ENCODE measurements around the gene SSR4.
A peak's percentile ranks its signal among the peaks of the same experiment; 100 is the strongest.

SSR4 gene

DNA sequence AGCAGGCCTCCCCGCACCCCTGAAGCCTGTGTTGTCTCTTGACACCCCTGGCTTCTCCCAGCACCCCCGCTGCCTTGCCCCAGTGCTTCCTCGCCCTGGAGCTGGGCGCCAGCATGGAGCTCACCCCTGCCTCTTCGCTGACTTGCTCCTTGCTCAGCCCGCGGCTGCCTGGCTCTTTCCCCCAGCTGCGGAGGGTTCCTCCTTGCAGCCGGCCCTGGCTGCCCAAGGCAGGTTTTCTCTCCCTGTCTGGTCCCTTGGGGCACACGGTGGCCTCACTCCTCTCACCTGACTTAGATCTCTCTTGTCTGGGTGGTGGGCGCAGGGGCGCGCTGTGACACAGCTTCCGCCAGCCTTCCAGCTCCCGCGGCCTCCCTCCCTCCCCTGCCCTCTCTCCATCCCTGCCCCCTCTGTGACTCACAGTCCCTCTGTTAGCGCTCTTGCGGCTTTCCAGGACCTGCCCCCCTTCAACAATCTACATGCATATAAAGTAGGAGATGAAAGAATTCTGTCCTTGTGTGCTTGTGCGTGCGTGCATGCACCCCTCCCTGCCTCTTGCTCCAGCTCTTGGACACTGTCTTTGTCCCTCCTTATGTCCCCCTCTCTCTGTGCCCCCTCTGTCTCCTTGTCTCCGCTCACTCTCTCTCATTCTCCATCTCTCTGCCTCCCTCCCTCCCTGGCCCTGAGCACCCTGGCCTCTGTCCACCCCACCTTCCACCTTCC, 28.2 kb upstream of the SSR4 start:
- Mint-ChIP-seq H3K9me3 (ENCODE audit: low read depth) (no peaks in the 10 kb centered on the region), H3K4me1 (ENCODE audit: low read depth) (peaks cover 14% of the 10 kb centered on the region), H3K27ac (peak overlapping the region; percentile 78), H3K36me3 (no peaks in the 10 kb centered on the region), H3K4me3 (peak overlapping the region; percentile 73), H3K27me3 (no peaks in the 10 kb centered on the region)

DNA sequence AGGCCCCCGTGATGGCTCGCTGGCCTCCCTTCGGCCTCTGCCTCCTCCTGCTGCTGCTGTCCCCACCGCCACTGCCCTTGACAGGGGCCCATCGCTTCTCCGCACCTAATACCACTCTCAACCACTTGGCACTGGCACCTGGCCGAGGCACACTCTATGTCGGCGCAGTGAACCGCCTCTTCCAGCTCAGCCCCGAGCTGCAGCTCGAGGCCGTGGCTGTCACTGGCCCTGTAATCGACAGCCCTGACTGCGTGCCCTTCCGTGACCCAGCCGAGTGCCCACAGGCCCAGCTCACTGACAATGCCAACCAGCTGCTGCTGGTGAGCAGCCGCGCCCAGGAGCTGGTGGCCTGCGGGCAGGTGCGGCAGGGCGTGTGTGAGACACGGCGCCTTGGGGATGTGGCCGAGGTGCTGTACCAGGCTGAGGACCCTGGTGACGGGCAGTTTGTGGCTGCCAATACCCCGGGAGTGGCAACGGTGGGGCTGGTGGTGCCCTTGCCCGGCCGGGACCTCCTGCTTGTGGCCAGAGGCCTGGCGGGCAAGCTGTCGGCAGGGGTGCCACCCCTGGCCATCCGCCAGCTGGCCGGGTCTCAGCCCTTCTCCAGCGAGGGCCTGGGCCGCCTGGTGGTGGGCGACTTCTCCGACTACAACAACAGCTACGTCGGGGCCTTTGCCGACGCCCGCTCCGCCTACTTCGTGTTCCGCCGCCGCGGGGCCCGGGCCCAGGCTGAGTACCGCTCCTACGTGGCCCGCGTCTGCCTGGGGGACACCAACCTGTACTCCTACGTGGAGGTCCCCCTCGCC, 27.4 kb upstream of the SSR4 start:
- Mint-ChIP-seq H3K27ac (no peak overlapping the region), H3K36me3 (no peaks in the 10 kb centered on the region), H3K4me3 (peak overlapping the region; percentile 73), H3K4me1 (ENCODE audit: low read depth) (peaks cover 14% of the 10 kb centered on the region), H3K27me3 (no peaks in the 10 kb centered on the region), H3K9me3 (ENCODE audit: low read depth) (no peaks in the 10 kb centered on the region)

DNA sequence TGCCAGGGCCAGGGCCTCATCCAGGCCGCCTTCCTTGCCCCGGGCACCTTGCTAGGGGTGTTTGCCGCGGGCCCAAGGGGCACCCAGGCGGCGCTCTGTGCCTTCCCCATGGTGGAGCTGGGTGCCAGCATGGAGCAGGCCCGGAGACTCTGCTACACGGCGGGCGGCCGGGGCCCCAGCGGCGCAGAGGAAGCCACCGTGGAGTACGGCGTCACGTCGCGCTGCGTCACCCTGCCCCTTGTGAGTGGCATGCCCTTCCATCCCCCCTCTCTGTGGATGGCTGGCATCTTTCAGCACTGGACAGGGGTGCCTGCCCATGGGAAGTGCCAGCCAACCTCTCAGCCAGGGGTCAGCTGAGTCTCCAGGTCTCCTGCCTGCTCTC, 26.8 kb upstream of the SSR4 start:
- no peak overlapping the region for H3K27ac Mint-ChIP-seq
- H3K4me3 Mint-ChIP-seq: no peak overlapping the region
- no peaks in the 10 kb centered on the region for H3K27me3 Mint-ChIP-seq
- no peaks in the 10 kb centered on the region for H3K9me3 Mint-ChIP-seq (ENCODE audit: low read depth)
- H3K4me1 Mint-ChIP-seq (ENCODE audit: low read depth): peaks cover 14% of the 10 kb centered on the region
- H3K36me3 Mint-ChIP-seq: no peaks in the 10 kb centered on the region

DNA sequence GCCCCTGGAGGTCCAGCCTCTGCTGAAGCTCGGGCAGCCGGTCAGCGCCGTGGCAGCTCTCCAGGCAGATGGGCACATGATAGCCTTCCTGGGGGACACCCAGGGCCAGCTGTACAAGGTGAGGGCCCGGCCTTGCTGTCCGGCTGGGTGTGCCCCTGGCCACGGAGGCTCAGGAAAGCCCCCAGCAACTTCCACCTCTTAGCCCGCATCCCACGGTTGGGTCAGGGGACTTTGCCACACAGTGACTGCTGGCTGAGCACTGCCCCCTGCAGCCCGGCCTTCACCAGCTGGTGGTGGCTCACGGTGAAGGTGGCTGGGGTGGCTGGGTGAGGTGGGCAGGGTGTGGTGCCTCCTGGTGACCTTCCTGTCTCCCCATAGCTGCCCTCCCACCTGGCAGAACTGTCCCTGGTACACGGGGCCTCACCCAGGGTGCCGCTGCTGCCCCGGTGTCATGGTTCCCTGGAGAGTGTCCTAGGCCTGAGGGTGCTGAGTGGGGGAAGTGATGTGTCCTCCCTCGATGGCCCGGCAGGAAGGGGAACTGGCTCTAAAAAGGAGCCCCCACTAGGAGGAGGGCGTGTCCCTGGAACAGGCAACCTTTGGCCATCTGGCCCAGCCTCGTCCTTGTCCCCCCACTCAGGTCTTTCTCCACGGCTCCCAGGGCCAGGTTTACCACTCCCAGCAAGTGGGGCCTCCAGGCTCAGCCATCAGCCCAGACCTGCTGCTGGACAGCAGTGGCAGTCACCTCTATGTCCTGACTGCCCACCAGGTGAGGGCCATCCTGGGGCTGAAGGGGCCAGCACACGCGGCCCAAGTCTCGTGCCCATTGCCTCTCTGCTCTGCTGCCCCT, 25.9 kb upstream of the SSR4 start:
- Mint-ChIP-seq H3K9me3 (ENCODE audit: low read depth) (no peaks in the 10 kb centered on the region), H3K27ac (no peak overlapping the region), H3K27me3 (no peaks in the 10 kb centered on the region), H3K4me3 (peak overlapping the region; percentile 61), H3K36me3 (no peaks in the 10 kb centered on the region), H3K4me1 (ENCODE audit: low read depth) (peaks cover 14% of the 10 kb centered on the region)

DNA sequence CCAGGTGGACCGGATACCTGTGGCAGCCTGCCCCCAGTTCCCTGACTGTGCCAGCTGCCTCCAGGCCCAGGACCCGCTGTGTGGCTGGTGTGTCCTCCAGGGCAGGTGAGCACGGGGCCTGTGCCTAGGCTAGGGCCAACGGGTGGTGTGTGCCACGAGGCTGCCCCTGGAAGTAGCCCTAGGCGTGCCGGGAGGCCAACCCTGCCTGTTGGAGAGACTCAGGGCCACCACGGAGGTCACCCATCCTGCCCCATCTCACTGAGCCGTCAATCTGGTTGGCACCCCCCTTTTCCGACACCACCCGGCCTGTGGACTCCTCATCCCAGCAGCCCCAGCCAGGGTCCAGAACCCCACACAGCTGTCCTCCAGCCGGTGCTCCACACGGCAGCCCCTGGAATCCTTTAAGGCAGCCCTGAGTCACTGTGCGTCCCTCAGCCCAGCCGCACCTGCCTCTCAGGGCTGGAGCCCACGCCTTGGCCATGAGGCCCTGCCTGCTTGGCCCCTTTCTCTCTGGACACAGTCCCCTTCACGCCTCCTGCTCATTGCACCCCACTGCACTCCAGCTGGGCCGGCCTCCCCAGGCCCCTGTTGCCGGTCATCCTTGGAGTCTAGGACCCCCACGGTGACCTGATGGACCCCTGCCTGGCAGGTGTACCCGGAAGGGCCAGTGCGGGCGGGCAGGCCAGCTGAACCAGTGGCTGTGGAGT, 25.2 kb upstream of the SSR4 start:
- Mint-ChIP-seq H3K4me3 (no peak overlapping the region), H3K27me3 (no peaks in the 10 kb centered on the region), H3K36me3 (no peaks in the 10 kb centered on the region), H3K9me3 (ENCODE audit: low read depth) (no peaks in the 10 kb centered on the region), H3K27ac (no peak overlapping the region), H3K4me1 (ENCODE audit: low read depth) (peaks cover 11% of the 10 kb centered on the region)

DNA sequence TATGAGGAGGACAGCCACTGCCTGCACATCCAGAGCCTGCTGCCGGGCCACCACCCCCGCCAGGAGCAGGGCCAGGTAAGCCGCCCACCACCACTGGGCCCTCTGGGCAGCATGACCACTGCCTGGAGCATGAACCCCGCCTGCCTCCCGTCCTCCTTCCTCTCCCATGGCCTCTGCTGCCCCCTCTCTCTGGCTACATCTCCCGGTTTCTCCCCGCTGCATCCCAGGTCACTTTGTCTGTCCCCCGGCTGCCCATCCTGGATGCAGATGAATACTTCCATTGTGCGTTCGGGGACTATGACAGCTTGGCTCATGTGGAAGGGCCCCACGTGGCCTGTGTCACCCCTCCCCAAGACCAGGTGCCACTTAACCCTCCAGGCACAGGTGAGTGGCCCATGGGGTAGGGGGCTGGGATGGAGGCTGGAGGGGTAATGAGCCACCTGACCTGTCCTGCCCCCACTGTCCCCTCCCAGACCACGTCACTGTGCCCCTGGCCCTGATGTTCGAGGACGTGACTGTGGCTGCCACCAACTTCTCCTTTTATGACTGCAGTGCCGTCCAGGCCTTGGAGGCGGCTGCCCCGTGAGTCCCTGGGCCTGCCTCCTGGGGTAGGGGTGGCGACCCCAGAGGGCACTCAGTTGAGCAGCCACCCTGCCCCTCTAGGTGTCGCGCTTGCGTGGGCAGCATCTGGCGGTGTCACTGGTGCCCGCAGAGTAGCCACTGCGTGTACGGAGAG, 24.4 kb upstream of the SSR4 start:
- H3K4me3 Mint-ChIP-seq: no peak overlapping the region
- no peaks in the 10 kb centered on the region for H3K36me3 Mint-ChIP-seq
- H3K27me3 Mint-ChIP-seq: no peaks in the 10 kb centered on the region
- no peak overlapping the region for H3K27ac Mint-ChIP-seq
- H3K9me3 Mint-ChIP-seq (ENCODE audit: low read depth): no peaks in the 10 kb centered on the region
- peaks cover 11% of the 10 kb centered on the region for H3K4me1 Mint-ChIP-seq (ENCODE audit: low read depth)

DNA sequence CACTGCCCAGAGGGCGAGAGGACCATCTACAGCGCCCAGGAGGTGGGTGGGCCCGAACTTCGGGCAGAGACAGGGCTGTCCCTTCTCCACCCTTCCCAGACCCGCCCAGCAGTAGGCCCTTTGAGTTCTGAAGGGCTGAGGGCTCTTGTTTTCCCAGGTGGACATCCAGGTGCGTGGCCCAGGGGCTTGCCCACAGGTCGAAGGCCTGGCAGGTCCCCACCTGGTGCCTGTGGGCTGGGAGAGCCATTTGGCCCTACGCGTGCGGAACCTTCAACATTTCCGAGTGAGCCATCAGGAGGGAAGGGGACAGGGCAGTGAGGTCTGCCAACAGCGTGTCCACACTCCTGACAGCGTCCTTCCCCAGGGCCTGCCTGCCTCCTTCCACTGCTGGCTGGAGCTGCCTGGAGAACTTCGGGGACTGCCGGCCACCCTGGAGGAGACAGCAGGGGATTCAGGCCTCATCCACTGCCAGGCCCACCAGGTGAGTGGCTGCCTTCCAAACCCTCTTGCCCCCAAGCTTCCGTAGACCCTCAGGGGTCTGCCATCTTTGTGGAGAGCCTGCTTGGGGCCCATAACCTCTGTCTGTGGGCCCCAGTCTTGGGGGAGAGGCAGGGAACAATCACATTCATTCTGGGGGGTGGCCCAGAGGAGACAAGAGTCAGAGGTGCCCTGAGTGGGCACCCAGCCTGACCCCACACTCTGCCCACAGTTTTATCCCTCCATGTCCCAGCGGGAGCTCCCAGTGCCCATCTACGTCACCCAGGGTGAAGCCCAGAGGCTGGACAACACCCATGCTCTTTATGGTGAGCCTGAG, 23.7 kb upstream of the SSR4 start:
- H3K36me3 Mint-ChIP-seq: no peaks in the 10 kb centered on the region
- no peak overlapping the region for H3K4me3 Mint-ChIP-seq
- H3K27ac Mint-ChIP-seq: no peak overlapping the region
- peaks cover 11% of the 10 kb centered on the region for H3K4me1 Mint-ChIP-seq (ENCODE audit: low read depth)
- no peaks in the 10 kb centered on the region for H3K27me3 Mint-ChIP-seq
- H3K9me3 Mint-ChIP-seq (ENCODE audit: low read depth): no peaks in the 10 kb centered on the region

DNA sequence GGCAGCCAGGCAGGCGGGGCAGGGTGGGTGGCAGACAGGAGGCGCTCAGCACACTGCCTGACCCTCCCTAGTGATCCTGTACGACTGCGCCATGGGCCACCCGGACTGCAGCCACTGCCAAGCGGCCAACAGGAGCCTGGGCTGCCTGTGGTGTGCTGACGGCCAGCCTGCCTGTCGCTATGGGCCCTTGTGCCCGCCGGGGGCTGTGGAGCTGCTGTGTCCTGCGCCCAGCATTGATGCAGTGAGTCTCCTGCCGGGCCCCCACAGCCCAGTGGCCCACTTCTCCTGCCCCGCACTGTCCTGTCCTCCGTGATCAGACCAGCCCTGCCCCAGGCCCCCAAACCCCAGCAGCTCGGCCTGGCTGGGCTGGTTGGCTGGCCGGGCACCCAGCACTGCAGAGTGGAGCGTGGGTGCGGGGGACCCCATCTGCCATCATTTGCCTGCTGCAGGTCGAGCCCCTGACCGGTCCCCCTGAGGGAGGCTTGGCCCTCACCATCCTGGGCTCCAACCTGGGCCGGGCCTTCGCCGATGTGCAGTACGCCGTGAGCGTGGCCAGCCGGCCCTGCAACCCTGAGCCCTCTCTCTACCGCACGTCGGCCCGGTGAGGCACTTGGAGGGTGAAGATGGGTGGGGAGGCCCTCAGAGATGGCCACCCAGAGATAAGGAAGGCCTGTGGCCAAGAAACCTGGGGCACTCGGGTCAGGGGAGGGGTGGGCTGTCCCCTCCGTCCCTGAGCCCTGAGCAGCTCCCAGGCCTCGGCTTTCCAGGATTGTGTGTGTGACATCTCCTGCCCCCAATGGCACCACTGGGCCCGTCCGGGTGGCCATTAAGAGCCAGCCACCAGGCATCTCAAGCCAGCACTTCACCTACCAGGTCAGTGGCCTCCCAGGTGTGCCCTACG, 22.8 kb upstream of the SSR4 start:
- Mint-ChIP-seq H3K9me3 (ENCODE audit: low read depth) (no peaks in the 10 kb centered on the region), H3K27me3 (no peaks in the 10 kb centered on the region), H3K27ac (no peak overlapping the region), H3K36me3 (no peaks in the 10 kb centered on the region), H3K4me1 (ENCODE audit: low read depth) (peaks cover 5% of the 10 kb centered on the region), H3K4me3 (no peak overlapping the region)

DNA sequence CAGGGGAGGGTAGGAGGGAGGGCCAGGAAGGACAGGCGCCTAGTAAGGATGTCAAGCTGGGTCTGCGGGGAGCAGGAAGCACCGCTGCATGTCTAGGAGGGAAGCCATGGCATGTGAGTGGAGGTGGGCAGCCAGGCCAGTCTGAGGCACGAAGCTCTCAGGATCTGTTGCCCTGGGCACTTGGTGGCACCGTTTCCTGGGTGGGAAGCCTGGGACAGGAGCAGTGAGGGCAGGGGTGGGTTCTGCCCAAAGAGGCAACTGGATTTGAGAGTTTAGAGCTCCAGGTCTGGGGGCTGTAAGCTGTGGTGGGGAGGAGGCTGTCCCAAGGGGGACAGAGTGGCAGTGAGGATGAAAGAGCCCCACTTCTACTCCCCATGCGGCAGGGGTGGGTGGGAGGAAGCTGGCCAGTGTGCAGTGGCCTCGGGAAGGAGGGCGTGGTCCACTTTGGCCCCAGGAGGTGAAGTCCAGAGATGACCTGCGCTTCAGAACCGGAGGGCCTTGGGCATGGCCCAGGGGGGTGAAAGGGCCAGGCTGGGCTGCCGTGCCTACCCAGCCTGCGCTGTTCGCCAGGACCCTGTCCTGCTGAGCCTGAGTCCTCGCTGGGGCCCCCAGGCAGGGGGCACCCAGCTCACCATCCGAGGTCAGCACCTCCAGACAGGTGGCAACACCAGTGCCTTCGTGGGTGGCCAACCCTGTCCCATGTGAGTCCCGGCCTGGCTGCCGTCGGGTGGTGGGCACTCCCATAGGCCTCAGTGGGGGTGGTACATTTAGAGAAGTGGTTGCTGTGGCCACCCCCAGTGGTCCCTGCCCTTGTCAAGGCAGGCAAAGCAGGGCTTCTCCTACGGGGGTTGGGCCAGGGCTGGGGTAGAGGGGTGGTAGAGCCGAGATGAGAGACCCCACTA, 21.9 kb upstream of the SSR4 start:
- H3K4me1 Mint-ChIP-seq (ENCODE audit: low read depth): peaks cover 4% of the 10 kb centered on the region
- H3K4me3 Mint-ChIP-seq: no peak overlapping the region
- no peaks in the 10 kb centered on the region for H3K9me3 Mint-ChIP-seq (ENCODE audit: low read depth)
- H3K27ac Mint-ChIP-seq: no peak overlapping the region
- no peaks in the 10 kb centered on the region for H3K27me3 Mint-ChIP-seq
- no peaks in the 10 kb centered on the region for H3K36me3 Mint-ChIP-seq

DNA sequence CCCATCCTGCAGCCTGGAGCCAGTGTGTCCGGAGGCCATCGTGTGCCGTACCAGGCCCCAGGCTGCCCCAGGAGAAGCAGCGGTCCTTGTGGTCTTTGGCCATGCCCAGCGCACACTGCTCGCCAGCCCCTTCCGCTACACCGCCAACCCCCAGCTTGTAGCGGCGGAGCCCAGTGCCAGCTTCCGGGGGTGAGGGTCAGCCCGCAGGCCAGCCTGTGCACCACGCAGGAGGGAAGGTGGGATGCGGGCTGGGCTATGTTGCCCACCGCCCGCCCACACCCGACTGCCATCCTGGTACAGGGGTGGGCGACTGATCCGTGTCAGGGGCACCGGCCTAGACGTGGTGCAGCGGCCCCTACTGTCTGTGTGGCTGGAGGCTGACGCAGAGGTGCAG, 21.3 kb upstream of the SSR4 start:
- Mint-ChIP-seq H3K4me3 (no peak overlapping the region), H3K9me3 (ENCODE audit: low read depth) (no peaks in the 10 kb centered on the region)

DNA sequence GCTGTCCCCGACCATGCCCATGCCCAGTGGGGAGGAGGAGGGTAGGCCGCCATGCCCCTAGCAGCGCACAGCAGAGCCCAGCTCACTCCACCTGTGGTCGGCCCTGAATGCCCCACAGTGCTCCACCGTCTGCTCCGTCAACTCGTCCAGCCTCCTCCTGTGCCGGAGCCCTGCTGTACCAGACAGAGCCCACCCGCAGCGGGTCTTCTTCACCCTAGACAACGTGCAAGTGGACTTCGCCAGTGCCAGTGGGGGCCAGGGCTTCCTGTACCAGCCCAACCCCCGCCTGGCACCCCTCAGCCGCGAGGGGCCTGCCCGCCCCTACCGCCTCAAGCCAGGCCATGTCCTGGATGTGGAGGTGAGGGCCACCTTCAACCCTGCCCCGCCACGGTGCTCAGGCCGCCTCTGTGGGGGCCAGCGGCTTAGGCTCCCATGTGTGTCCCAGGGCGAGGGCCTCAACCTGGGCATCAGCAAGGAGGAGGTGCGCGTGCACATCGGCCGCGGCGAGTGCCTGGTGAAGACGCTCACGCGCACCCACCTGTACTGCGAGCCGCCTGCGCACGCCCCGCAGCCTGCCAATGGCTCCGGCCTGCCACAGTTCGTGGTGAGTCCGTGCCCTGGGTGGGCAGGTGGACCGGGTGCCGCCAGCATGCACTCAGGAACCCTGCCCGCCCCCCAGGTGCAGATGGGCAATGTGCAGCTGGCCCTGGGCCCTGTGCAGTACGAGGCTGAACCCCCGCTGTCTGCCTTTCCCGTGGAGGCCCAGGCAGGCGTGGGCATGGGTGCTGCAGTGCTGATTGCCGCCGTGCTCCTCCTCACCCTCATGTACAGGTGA, 20.5 kb upstream of the SSR4 start:
- Mint-ChIP-seq H3K9me3 (ENCODE audit: low read depth) (no peaks in the 10 kb centered on the region), H3K4me3 (no peak overlapping the region), H3K27ac (no peak overlapping the region), H3K36me3 (no peaks in the 10 kb centered on the region), H3K27me3 (no peaks in the 10 kb centered on the region), H3K4me1 (ENCODE audit: low read depth) (no peaks in the 10 kb centered on the region)

More for the DNA sequence above, 21.3 kb upstream of the SSR4 start:
- H3K4me1 Mint-ChIP-seq (ENCODE audit: low read depth): peaks cover under 1% of the 10 kb centered on the region
- no peaks in the 10 kb centered on the region for H3K36me3 Mint-ChIP-seq
- H3K27me3 Mint-ChIP-seq: no peaks in the 10 kb centered on the region
- H3K27ac Mint-ChIP-seq: no peak overlapping the region
